Tibial nerve (tissue), 4 donors: ENCODE measurements around the gene TMEM72. TPM values are rescaled to one million over a fixed set of nuclear protein-coding genes. Genes with fewer than 3 reads are reported as not detected.
A peak's percentile ranks its signal among the peaks of the same experiment; 100 is the strongest.

Experiments used
- DNase-seq, 2 donors: peaks; one replicate each; pipeline ENCODE4 v3.0.0-alpha.2; 2019; ENCODE audit warnings: low spot score in 2 of 2
- H3K27ac ChIP-seq, 4 donors: fragments of 200-600 bp; sonication (generic) in 3 of 4; one replicate each; pipeline ENCODE4 v1.5.1; 2017 to 2019; ENCODE audit warnings: mild to moderate bottlenecking in 1 of 4
- H3K27me3 ChIP-seq, 2 donors: fragments of 200-600 bp; sonication (generic) in 1 of 2; one replicate each; pipeline versions ENCODE4 v1.5.1 to v1.6.0; 2017 to 2019
- H3K36me3 ChIP-seq, 3 donors: fragments of 200-600 bp; sonication (generic); one replicate each; pipeline ENCODE4 v1.5.1; 2018 to 2019
- H3K4me1 ChIP-seq, 4 donors: fragments of 200-600 bp; sonication (generic) in 3 of 4; one replicate each; pipeline ENCODE4 v1.5.1; 2017 to 2019
- H3K4me3 ChIP-seq, 4 donors: fragments of 200-600 bp; sonication (generic) in 3 of 4; one replicate each; pipeline ENCODE4 v1.5.1; 2017 to 2019; ENCODE audit warnings: mild to moderate bottlenecking in 1 of 4, moderate library complexity in 1 of 4
- H3K9me3 ChIP-seq, 4 donors: fragments of 200-600 bp; sonication (generic) in 3 of 4; one replicate each; pipeline ENCODE4 v1.5.1; 2017 to 2019
- EP300 ChIP-seq, 2 donors: sonication (generic); formaldehyde crosslinking; IDR thresholded peaks; one replicate each; pipeline ENCODE4 v1.6.1; 2017; ENCODE audit warnings: antibody characterized with exemption in 2 of 2, mild to moderate bottlenecking in 1 of 2
- POLR2A ChIP-seq, 2 donors: fragments of 450-650 bp; IDR thresholded peaks; one replicate each; pipeline ENCODE4 v1.6.1; 2017; ENCODE audit warnings: antibody characterized with exemption in 2 of 2, mild to moderate bottlenecking in 2 of 2, moderate library complexity in 2 of 2
- whole genome bisulfite sequencing, 2 donors: methylation state at CpG; one replicate each; pipeline ENCODE4 v1.1.5; 2018; 5-methylcytosine and 5-hydroxymethylcytosine counted together
- total RNA-seq, 4 donors: library from RNA; depleted of rRNA; stranded (reverse); fragments of >200 nt; gene quantifications; one replicate each; pipeline ENCODE4 v1.1.0, GENCODE V29; 2016
- TF ChIP-seq, protein P1 (sequence below), 5 experiments: fragments of 200-600 bp in 3 of 5; fragments of 450-650 bp in 2 of 5; sonication (generic) in 3 of 5; IDR thresholded peaks; one replicate each; pipeline ENCODE4 v1.5.1; 2016 to 2019; ENCODE audit warnings: antibody characterized with exemption in 5 of 5, mild to moderate bottlenecking in 3 of 5, moderate library complexity in 2 of 5

TMEM72 gene
- total RNA-seq, 4 donors from 2014 or later, result 0.20 to 0.21 TPM; not detected in 2

GRCh38 chr10:44874166-44874565 is 37.0 kb upstream of the TMEM72 start:
- H3K4me1 ChIP-seq, result peaks cover 0 to 16% (median 2%) of the 10 kb centered on the region in 4 donors
- H3K27ac ChIP-seq, result no peak overlapping the region
- DNase-seq, result no peak
- no peaks in the 10 kb centered on the region for H3K9me3 ChIP-seq
- H3K36me3 ChIP-seq, result no peaks in the 10 kb centered on the region
- TF ChIP-seq EP300 (IDR thresholded peaks at IDR 0.05) (no peak), POLR2A (IDR thresholded peaks at IDR 0.05) (no peak)
- TF ChIP-seq, protein P1, sequence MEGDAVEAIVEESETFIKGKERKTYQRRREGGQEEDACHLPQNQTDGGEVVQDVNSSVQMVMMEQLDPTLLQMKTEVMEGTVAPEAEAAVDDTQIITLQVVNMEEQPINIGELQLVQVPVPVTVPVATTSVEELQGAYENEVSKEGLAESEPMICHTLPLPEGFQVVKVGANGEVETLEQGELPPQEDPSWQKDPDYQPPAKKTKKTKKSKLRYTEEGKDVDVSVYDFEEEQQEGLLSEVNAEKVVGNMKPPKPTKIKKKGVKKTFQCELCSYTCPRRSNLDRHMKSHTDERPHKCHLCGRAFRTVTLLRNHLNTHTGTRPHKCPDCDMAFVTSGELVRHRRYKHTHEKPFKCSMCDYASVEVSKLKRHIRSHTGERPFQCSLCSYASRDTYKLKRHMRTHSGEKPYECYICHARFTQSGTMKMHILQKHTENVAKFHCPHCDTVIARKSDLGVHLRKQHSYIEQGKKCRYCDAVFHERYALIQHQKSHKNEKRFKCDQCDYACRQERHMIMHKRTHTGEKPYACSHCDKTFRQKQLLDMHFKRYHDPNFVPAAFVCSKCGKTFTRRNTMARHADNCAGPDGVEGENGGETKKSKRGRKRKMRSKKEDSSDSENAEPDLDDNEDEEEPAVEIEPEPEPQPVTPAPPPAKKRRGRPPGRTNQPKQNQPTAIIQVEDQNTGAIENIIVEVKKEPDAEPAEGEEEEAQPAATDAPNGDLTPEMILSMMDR (IDR thresholded peaks at IDR 0.05), result no peak
- 18 to 38% methylated on average over 1 of the region's 1 CpG for WGBS, 2 donors
- no peaks in the 10 kb centered on the region for H3K27me3 ChIP-seq
- no peak overlapping the region for H3K4me3 ChIP-seq

GRCh38 chr10:44878706-44879530 is 32.2 kb upstream of the TMEM72 start:
- Histone ChIP-seq H3K4me1 (peaks cover 0 to 24% (median 9%) of the 10 kb centered on the region in 4 donors), H3K27ac (peak overlapping the region; percentile 27 to 85 (median 60)), H3K36me3 (no peaks in the 10 kb centered on the region), H3K9me3 (no peaks in the 10 kb centered on the region), H3K27me3 (no peaks in the 10 kb centered on the region), H3K4me3 (peak overlapping the region; percentile 39 to 56 (median 46))
- TF ChIP-seq POLR2A (IDR thresholded peaks at IDR 0.05) (peak in 1 of 2 donors; percentile 44), EP300 (IDR thresholded peaks at IDR 0.05) (peak in 1 of 2 donors; percentile 56)
- TF ChIP-seq, protein P1 (IDR thresholded peaks at IDR 0.05), result peak in 2 of 5 experiments; percentile 6 to 42
- peak; percentile 70 to 79 for DNase-seq
- 3 to 5% methylated on average over 29 of the region's 29 CpGs for WGBS, 2 donors

DNA sequence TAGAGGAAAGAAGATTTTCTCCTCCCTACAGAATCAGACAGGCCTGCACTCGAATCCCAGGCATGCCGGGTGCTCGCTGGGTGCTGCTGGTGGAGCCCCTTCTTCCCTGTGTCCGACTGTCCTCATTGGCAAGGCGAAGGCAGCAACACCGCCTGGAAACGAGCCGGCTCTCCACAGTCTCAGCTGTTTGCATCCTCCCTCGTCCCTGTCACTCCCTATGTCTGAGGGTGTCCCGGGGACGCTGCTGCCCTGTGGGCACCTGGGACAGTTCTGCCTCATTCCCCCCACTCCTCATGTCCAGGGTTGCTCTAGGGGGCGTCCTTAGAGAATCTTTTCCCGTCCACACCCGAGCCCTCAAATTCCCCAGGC is 31.6 kb upstream of the TMEM72 start:
- TF ChIP-seq, protein P1 (IDR thresholded peaks at IDR 0.05), result no peak
- TF ChIP-seq EP300 (IDR thresholded peaks at IDR 0.05) (no peak), POLR2A (IDR thresholded peaks at IDR 0.05) (no peak)
- Histone ChIP-seq H3K9me3 (no peaks in the 10 kb centered on the region), H3K27me3 (no peaks in the 10 kb centered on the region), H3K4me1 (peaks cover 0 to 18% (median 9%) of the 10 kb centered on the region in 4 donors), H3K4me3 (peak overlapping the region; percentile 39 to 56 (median 46)), H3K27ac (peak overlapping the region; percentile 27 to 85 (median 60)), H3K36me3 (no peaks in the 10 kb centered on the region)
- WGBS, 2 donors, result 42 to 46% methylated on average over 14 of the region's 14 CpGs
- no peak for DNase-seq

- H3K36me3 ChIP-seq, result no peaks in the 10 kb centered on the region
- WGBS, 2 donors, result 94 to 95% methylated on average over 17 of the region's 17 CpGs
- peak overlapping the region in 1 of 4 donors; percentile 85 for H3K27ac ChIP-seq
Measured at GRCh38 chr10:44880090-44880715, 30.9 kb upstream of the TMEM72 start.

More at GRCh38 chr10:44880090-44880715, 30.9 kb upstream of the TMEM72 start:
- H3K27me3 ChIP-seq, result no peaks in the 10 kb centered on the region
- DNase-seq, result no peak
- no peak for TF ChIP-seq POLR2A (IDR thresholded peaks at IDR 0.05)
- TF ChIP-seq EP300 (IDR thresholded peaks at IDR 0.05), result no peak
- TF ChIP-seq, protein P1 (IDR thresholded peaks at IDR 0.05), result no peak
- peaks cover 0 to 17% (median 9%) of the 10 kb centered on the region in 4 donors for H3K4me1 ChIP-seq
- H3K4me3 ChIP-seq, result no peak overlapping the region
- H3K9me3 ChIP-seq, result no peaks in the 10 kb centered on the region
